GM23338 (cell line): ENCODE measurements around the gene ANKS1B. TPM values are rescaled to one million over a fixed set of nuclear protein-coding genes. Genes with fewer than 3 reads are reported as not detected.

ENCODE experiments used
- CREB1 ChIP-seq: fragments of 250-450 bp; sonication (Bioruptor Pico); IDR thresholded peaks from 2 replicates; pipeline ENCODE4 v1.5.0; 2020; ENCODE audit warnings: low read depth, mild to moderate bottlenecking, moderate library complexity
- EZH2phosphoT487 ChIP-seq: fragments of 200-600 bp; sonication (generic); IDR thresholded peaks from one replicate; pipeline ENCODE4 v1.8.1; 2018; ENCODE audit warnings: antibody characterized with exemption; ENCODE audit not compliant: unreplicated experiment
- JUNB ChIP-seq: IDR thresholded peaks from one replicate; pipeline ENCODE4 v1.6.1; 2016; ENCODE audit warnings: antibody characterized with exemption; ENCODE audit not compliant: unreplicated experiment
- POLR2AphosphoS5 ChIP-seq: IDR thresholded peaks from 2 replicates; pipeline ENCODE4 v1.6.1; 2016; ENCODE audit warnings: antibody characterized with exemption, low read depth
- REST ChIP-seq: IDR thresholded peaks from one replicate; pipeline ENCODE4 v1.6.1; 2018; ENCODE audit warnings: antibody characterized with exemption; ENCODE audit not compliant: unreplicated experiment
- STAT1 ChIP-seq: IDR thresholded peaks from one replicate; pipeline ENCODE4 v1.6.1; 2016; ENCODE audit warnings: antibody characterized with exemption; ENCODE audit not compliant: unreplicated experiment
- ZNF114 ChIP-seq: fragments of 250-450 bp; sonication (Bioruptor Pico); IDR thresholded peaks from 2 replicates; pipeline ENCODE4 v1.5.0; 2020; ENCODE audit warnings: mild to moderate bottlenecking, moderate library complexity
- ZNF331 ChIP-seq: fragments of 250-450 bp; sonication (Bioruptor Pico); IDR thresholded peaks from 2 replicates; pipeline ENCODE4 v1.5.0; 2020; ENCODE audit warnings: low read depth, mild to moderate bottlenecking, moderate library complexity
- polyA plus RNA-seq: library from polyadenylated mRNA; unstranded; fragments of >200 nt; fragmentation: Nextera tagmentation; extraction: Ambion mirVana; gene quantifications from 2 replicates; pipeline ENCODE4 v1.2.1, GENCODE V29; 2016
- total RNA-seq: library from RNA; depleted of rRNA; stranded (reverse); fragments of >200 nt; shearing (Covaris generic); gene quantifications from 2 replicates; pipeline ENCODE4 v1.2.3, GENCODE V29; 2014
- TF ChIP-seq, protein P1 (sequence below): fragments of 250-450 bp; sonication (Bioruptor Pico); IDR thresholded peaks from 2 replicates; pipeline ENCODE4 v1.5.0; 2020; ENCODE audit warnings: mild to moderate bottlenecking, moderate library complexity
- TF ChIP-seq, protein P2 (sequence below): IDR thresholded peaks from 2 replicates; pipeline ENCODE4 v1.6.1; 2016; ENCODE audit warnings: antibody characterized with exemption

The ANKS1B gene
- total and polyA plus RNA-seq, 2 experiments from 2014 or later, result 4.3 to 5.8 TPM

DNA sequence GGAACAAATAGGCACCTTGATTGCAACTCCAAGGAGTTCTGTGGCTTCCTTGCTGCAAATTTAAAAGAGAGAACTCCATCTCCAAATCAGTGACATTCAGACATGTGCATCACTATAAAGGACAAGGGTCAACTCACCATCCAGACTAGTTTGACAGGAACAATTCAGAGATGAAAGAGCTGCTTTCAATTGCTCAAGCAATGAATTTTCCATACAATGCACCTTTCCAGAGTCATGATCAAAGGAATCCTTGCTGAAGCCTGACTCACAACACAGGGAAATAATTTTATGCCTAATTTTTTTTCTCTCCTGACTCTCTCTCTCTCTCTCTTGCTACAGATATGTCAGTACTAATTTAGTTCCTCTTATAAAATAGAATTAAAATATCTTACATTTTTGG, 717.7 kb downstream of the ANKS1B start (continued):
- TF ChIP-seq, protein P1, sequence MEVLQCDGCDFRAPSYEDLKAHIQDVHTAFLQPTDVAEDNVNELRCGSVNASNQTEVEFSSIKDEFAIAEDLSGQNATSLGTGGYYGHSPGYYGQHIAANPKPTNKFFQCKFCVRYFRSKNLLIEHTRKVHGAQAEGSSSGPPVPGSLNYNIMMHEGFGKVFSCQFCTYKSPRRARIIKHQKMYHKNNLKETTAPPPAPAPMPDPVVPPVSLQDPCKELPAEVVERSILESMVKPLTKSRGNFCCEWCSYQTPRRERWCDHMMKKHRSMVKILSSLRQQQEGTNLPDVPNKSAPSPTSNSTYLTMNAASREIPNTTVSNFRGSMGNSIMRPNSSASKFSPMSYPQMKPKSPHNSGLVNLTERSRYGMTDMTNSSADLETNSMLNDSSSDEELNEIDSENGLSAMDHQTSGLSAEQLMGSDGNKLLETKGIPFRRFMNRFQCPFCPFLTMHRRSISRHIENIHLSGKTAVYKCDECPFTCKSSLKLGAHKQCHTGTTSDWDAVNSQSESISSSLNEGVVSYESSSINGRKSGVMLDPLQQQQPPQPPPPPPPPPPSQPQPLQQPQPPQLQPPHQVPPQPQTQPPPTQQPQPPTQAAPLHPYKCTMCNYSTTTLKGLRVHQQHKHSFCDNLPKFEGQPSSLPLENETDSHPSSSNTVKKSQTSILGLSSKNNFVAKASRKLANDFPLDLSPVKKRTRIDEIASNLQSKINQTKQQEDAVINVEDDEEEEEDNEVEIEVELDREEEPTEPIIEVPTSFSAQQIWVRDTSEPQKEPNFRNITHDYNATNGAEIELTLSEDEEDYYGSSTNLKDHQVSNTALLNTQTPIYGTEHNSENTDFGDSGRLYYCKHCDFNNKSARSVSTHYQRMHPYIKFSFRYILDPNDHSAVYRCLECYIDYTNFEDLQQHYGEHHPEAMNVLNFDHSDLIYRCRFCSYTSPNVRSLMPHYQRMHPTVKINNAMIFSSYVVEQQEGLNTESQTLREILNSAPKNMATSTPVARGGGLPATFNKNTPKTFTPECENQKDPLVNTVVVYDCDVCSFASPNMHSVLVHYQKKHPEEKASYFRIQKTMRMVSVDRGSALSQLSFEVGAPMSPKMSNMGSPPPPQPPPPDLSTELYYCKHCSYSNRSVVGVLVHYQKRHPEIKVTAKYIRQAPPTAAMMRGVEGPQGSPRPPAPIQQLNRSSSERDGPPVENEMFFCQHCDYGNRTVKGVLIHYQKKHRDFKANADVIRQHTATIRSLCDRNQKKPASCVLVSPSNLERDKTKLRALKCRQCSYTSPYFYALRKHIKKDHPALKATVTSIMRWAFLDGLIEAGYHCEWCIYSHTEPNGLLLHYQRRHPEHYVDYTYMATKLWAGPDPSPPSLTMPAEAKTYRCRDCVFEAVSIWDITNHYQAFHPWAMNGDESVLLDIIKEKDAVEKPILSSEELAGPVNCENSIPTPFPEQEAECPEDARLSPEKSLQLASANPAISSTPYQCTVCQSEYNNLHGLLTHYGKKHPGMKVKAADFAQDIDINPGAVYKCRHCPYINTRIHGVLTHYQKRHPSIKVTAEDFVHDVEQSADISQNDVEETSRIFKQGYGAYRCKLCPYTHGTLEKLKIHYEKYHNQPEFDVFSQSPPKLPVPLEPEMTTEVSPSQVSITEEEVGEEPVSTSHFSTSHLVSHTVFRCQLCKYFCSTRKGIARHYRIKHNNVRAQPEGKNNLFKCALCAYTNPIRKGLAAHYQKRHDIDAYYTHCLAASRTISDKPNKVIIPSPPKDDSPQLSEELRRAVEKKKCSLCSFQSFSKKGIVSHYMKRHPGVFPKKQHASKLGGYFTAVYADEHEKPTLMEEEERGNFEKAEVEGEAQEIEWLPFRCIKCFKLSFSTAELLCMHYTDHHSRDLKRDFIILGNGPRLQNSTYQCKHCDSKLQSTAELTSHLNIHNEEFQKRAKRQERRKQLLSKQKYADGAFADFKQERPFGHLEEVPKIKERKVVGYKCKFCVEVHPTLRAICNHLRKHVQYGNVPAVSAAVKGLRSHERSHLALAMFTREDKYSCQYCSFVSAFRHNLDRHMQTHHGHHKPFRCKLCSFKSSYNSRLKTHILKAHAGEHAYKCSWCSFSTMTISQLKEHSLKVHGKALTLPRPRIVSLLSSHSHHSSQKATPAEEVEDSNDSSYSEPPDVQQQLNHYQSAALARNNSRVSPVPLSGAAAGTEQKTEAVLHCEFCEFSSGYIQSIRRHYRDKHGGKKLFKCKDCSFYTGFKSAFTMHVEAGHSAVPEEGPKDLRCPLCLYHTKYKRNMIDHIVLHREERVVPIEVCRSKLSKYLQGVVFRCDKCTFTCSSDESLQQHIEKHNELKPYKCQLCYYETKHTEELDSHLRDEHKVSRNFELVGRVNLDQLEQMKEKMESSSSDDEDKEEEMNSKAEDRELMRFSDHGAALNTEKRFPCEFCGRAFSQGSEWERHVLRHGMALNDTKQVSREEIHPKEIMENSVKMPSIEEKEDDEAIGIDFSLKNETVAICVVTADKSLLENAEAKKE, result no peak
- TF ChIP-seq ZNF114 (CRISPR knock-in tag) (no peak), JUNB (no peak), REST (no peak), CREB1 (CRISPR knock-in tag) (no peak), STAT1 (no peak), POLR2AphosphoS5 (no peak), EZH2phosphoT487 (no peak), ZNF331 (CRISPR knock-in tag) (no peak)
- TF ChIP-seq, protein P2, sequence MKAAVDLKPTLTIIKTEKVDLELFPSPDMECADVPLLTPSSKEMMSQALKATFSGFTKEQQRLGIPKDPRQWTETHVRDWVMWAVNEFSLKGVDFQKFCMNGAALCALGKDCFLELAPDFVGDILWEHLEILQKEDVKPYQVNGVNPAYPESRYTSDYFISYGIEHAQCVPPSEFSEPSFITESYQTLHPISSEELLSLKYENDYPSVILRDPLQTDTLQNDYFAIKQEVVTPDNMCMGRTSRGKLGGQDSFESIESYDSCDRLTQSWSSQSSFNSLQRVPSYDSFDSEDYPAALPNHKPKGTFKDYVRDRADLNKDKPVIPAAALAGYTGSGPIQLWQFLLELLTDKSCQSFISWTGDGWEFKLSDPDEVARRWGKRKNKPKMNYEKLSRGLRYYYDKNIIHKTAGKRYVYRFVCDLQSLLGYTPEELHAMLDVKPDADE, result no peak
